Adrenal gland (tissue), 12 donors: ENCODE measurements around the gene RALGPS1. TPM values are rescaled to one million over a fixed set of nuclear protein-coding genes. Genes with fewer than 3 reads are reported as not detected.
A peak's percentile ranks its signal among the peaks of the same experiment; 100 is the strongest.

Experiments
- DNase-seq, 7 donors: peaks; one replicate each; pipeline ENCODE4 v3.0.0-alpha.2; 2019 to 2020
- H3K27ac ChIP-seq, 5 donors: fragments of 200-600 bp; sonication (generic) in 4 of 5; 1 replicate in 3 of 5; 2 replicates in 2 of 5; pipeline versions ENCODE4 v1.5.1 to v1.8.0; 2016 to 2020; ENCODE audit warnings: mild to moderate bottlenecking in 1 of 5
- H3K27me3 ChIP-seq: fragments of 200-600 bp; 2 replicates; pipeline ENCODE4 v1.8.0; 2021
- H3K36me3 ChIP-seq, 2 donors: fragments of 200-600 bp; replicated peaks in 1 of 2; 1 replicate in 1 of 2; 2 replicates in 1 of 2; pipeline versions ENCODE4 v1.5.1 to v1.8.0; 2018 to 2022
- H3K4me1 ChIP-seq, 2 donors: fragments of 200-600 bp; replicated peaks in 1 of 2; 1 replicate in 1 of 2; 2 replicates in 1 of 2; pipeline versions ENCODE4 v1.5.1 to v1.8.0; 2018 to 2021
- H3K4me3 ChIP-seq, 4 donors: fragments of 200-600 bp; sonication (generic) in 3 of 4; one replicate each; pipeline ENCODE4 v1.5.1; 2016 to 2018
- H3K9me3 ChIP-seq, 3 donors: fragments of 200-600 bp; sonication (generic) in 1 of 3; replicated peaks in 1 of 3; 1 replicate in 2 of 3; 2 replicates in 1 of 3; pipeline versions ENCODE4 v1.5.1 to v1.8.0; 2016 to 2021
- CTCF ChIP-seq, 6 experiments: fragments of 450-650 bp in 4 of 6; fragments of 200-600 bp in 2 of 6; sonication (generic) in 1 of 6; IDR thresholded peaks; 1 replicate in 5 of 6; 2 replicates in 1 of 6; pipeline versions ENCODE4 v1.5.1 to v1.8.0; 2016 to 2021; ENCODE audit warnings: antibody characterized with exemption in 6 of 6, mild to moderate bottlenecking in 2 of 6, moderate library complexity in 1 of 6
- POLR2A ChIP-seq, 2 donors: fragments of 450-650 bp; IDR thresholded peaks; one replicate each; pipeline ENCODE4 v1.6.1; 2017; ENCODE audit warnings: antibody characterized with exemption in 2 of 2, mild to moderate bottlenecking in 2 of 2, moderate library complexity in 1 of 2
- WGBS, 4 donors: extraction: QIAGEN DNeasy Blood & Tissue Kit in 2 of 4; methylation state at CpG; one replicate each; pipeline versions ENCODE4 v1.1.5 to v1.1.7; 2013 to 2017; 5-methylcytosine and 5-hydroxymethylcytosine counted together
- intact Hi-C, 2 donors: fragments of 100-400 bp; cut with DNase I; formaldehyde crosslinking; loops; one replicate each; pipeline versions ENCODE4 v1.14.1 to v1.15.0; 2022 to 2023
- polyA plus RNA-seq, 3 donors: library from polyadenylated mRNA; stranded (reverse); fragments of 200-250 nt in 2 of 3; fragments of 350-450 nt in 1 of 3; fragmentation: Illumina TruSeq in 1 of 3; extraction: RNeasy Lipid Tissue Mini Kit (QIAGEN cat#74804) in 1 of 3; gene quantifications; one replicate each; pipeline ENCODE4 v1.2.3, GENCODE V29; 2013 to 2014
- total RNA-seq, 9 donors: library from RNA; depleted of rRNA in 4 of 9; stranded (reverse); fragments of >200 nt in 4 of 9; fragments of 120-200 nt in 1 of 9; fragmentation: NEBNext Ultra II Directional in 1 of 9; extraction: Animal tissue kit (Norgen Biotek cat#: 25700) in 1 of 9; gene quantifications; one replicate each; pipeline versions ENCODE4 v1.1.0 to v1.2.4, GENCODE V29; 2013 to 2023
- donor health status: healthy with polysubstance abuse.
- donor health status: Bipolar disorder and iron deficiency.
- donor health status: DM: yes; HTN: yes; CAD: no.
- donor health status: DM: no; HTN: no; CAD: no.
- donor health status: DM: no; HTN: no; CAD: no.
- donor health status: DM: yes; HTN: yes; CAD: no.

The RALGPS1 gene
- total and polyA plus RNA-seq, 12 donors: 2.8 to 9.9 (median 5.1) TPM

GRCh38 chr9:126935630-126936029, 21.0 kb downstream of the RALGPS1 start:
- H3K27ac ChIP-seq: no peak overlapping the region
- intact Hi-C loops: no loop called here
- TF ChIP-seq CTCF (IDR thresholded peaks at IDR 0.05) (no peak), POLR2A (IDR thresholded peaks at IDR 0.05) (no peak)
- peak; percentile 41 to 78 (median 63) for DNase-seq
- no peaks in the 10 kb centered on the region for H3K27me3 ChIP-seq
- no peaks in the 10 kb centered on the region for H3K36me3 ChIP-seq
- peaks cover 6% of the 10 kb centered on the region in 2 donors for H3K4me1 ChIP-seq
- 54 to 71% (median 60%) methylated on average over 5 of the region's 5 CpGs for WGBS, 4 donors
- no peak overlapping the region for H3K4me3 ChIP-seq
- H3K9me3 ChIP-seq: no peaks in the 10 kb centered on the region

GRCh38 chr9:126937444-126937843, 22.9 kb downstream of the RALGPS1 start:
- Histone ChIP-seq H3K9me3 (no peaks in the 10 kb centered on the region), H3K4me3 (no peak overlapping the region)

GRCh38 chr9:126938327-126938726, 23.7 kb downstream of the RALGPS1 start:
- WGBS, 4 donors: 72 to 79% (median 75%) methylated on average over 4 of the region's 4 CpGs
- Histone ChIP-seq H3K27ac (no peak overlapping the region), H3K36me3 (no peaks in the 10 kb centered on the region), H3K4me3 (no peak overlapping the region), H3K4me1 (peaks cover 6 to 10% of the 10 kb centered on the region in 2 donors), H3K27me3 (no peaks in the 10 kb centered on the region), H3K9me3 (no peaks in the 10 kb centered on the region)
- intact Hi-C loops: loop anchor here in 1 of 2 donors (2.0 kb wide), 1 partner anchor 260 kb away; no protein-coding TSS in a partner anchor
- TF ChIP-seq POLR2A (IDR thresholded peaks at IDR 0.05) (no peak), CTCF (IDR thresholded peaks at IDR 0.05) (no peak)
- DNase-seq: peak; percentile 35 to 84 (median 62)

More at GRCh38 chr9:126937444-126937843, 22.9 kb downstream of the RALGPS1 start:
- no peaks in the 10 kb centered on the region for H3K27me3 ChIP-seq
- TF ChIP-seq POLR2A (IDR thresholded peaks at IDR 0.05): no peak
- TF ChIP-seq CTCF (IDR thresholded peaks at IDR 0.05): no peak
- intact Hi-C loops: no loop called here
- H3K4me1 ChIP-seq: peaks cover 6 to 10% of the 10 kb centered on the region in 2 donors
- no peaks in the 10 kb centered on the region for H3K36me3 ChIP-seq
- H3K27ac ChIP-seq: no peak overlapping the region
- no peak for DNase-seq

GRCh38 chr9:126939821-126940221, 25.2 kb downstream of the RALGPS1 start:
- Histone ChIP-seq H3K36me3 (no peaks in the 10 kb centered on the region), H3K4me1 (peaks cover 6 to 10% of the 10 kb centered on the region in 2 donors), H3K4me3 (no peak overlapping the region), H3K9me3 (no peaks in the 10 kb centered on the region), H3K27me3 (no peaks in the 10 kb centered on the region), H3K27ac (no peak overlapping the region)
- intact Hi-C loops: loop anchor here (2.0 kb wide), 1 partner anchor 259 kb away; no protein-coding TSS in a partner anchor
- no peak for DNase-seq
- TF ChIP-seq POLR2A (IDR thresholded peaks at IDR 0.05) (no peak), CTCF (IDR thresholded peaks at IDR 0.05) (no peak)
- 68 to 87% (median 79%) methylated on average over 6 of the region's 6 CpGs for WGBS, 4 donors
